Vagina (tissue), 2 donors: ENCODE data around the gene EHBP1. TPM values are rescaled to one million over a fixed set of nuclear protein-coding genes. Genes with fewer than 3 reads are reported as not detected.

Source experiments
- DNase-seq, 2 donors: peaks; one replicate each; pipeline ENCODE4 v3.0.0-alpha.2; 2017; ENCODE audit errors: extremely low spot score in 2 of 2
- H3K27ac ChIP-seq: fragments of 200-600 bp; sonication (generic); one replicate; pipeline ENCODE4 v1.5.1; 2019
- H3K27me3 ChIP-seq: fragments of 200-600 bp; sonication (generic); one replicate; pipeline ENCODE4 v1.5.1; 2019
- H3K36me3 ChIP-seq, 2 donors: fragments of 200-600 bp; sonication (generic); one replicate each; pipeline ENCODE4 v1.5.1; 2017 to 2019
- H3K4me1 ChIP-seq: fragments of 200-600 bp; sonication (generic); one replicate; pipeline ENCODE4 v1.5.1; 2019
- H3K4me3 ChIP-seq, 2 donors: fragments of 200-600 bp; sonication (generic); 1 replicate in 1 of 2; 2 replicates in 1 of 2; pipeline ENCODE4 v1.5.1; 2016 to 2019
- H3K9me3 ChIP-seq: fragments of 200-600 bp; sonication (generic); one replicate; pipeline ENCODE4 v1.5.1; 2019
- POLR2A ChIP-seq, 2 donors: fragments of 450-650 bp; IDR thresholded peaks; one replicate each; pipeline ENCODE4 v1.6.1; 2017; ENCODE audit warnings: antibody characterized with exemption in 2 of 2, mild to moderate bottlenecking in 2 of 2, moderate library complexity in 2 of 2
- POLR2AphosphoS5 ChIP-seq, 2 donors: sonication (generic); formaldehyde crosslinking; IDR thresholded peaks; one replicate each; pipeline ENCODE4 v1.9.0; 2017; ENCODE audit warnings: antibody characterized with exemption in 2 of 2, mild to moderate bottlenecking in 2 of 2, low read depth in 1 of 2; ENCODE audit not compliant: insufficient read depth in 1 of 2
- intact Hi-C: fragments of 100-400 bp; cut with DNase I; formaldehyde crosslinking; loops from one replicate; pipeline ENCODE4 v1.15.1; 2023
- total RNA-seq: library from RNA; depleted of rRNA; stranded (reverse); fragments of >200 nt; gene quantifications from one replicate; pipeline ENCODE4 v1.2.3, GENCODE V29; 2016
- TF ChIP-seq, protein P1 (sequence below), 3 experiments: fragments of 450-650 bp in 2 of 3; fragments of 200-600 bp in 1 of 3; sonication (generic) in 1 of 3; IDR thresholded peaks; one replicate each; pipeline ENCODE4 v1.5.1; 2017 to 2019; ENCODE audit warnings: antibody characterized with exemption in 3 of 3, mild to moderate bottlenecking in 2 of 3, moderate library complexity in 2 of 3

EHBP1 gene
- total RNA-seq, 1 donor from 2014 or later: 97.7 TPM

DNA sequence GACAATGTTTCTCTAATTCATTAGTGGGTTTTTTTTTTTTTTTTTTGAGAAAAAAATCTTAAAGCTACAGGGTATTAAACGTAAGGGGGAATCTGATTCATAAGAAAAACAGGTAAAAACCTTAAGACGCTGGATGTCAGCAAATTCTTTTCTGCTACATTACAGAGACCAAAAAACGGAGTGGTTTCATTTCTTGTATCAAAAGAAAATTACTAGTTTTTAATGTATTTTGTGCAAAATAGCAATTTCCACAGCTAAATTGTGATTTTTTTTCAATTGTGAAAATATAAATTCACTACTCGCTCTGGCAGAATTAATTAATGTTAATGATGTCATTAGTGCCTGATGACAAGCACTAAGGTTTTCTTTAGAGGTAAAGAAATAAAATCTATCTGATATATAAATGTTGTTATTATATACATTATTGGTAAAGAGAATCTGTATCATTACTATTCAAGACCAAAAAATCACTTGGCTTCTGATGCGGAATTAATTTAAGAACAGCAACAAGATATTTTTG is 355.0 kb downstream of the EHBP1 start:
- intact Hi-C loops: no loop called here
- no peak for DNase-seq
- peaks cover 37% of the 10 kb centered on the region for H3K4me1 ChIP-seq
- H3K36me3 ChIP-seq: no peaks in the 10 kb centered on the region
- no peaks in the 10 kb centered on the region for H3K9me3 ChIP-seq
- peaks cover 12% of the 10 kb centered on the region for H3K27me3 ChIP-seq
- H3K4me3 ChIP-seq: no peak overlapping the region
- H3K27ac ChIP-seq: no peak overlapping the region
- TF ChIP-seq, protein P1, sequence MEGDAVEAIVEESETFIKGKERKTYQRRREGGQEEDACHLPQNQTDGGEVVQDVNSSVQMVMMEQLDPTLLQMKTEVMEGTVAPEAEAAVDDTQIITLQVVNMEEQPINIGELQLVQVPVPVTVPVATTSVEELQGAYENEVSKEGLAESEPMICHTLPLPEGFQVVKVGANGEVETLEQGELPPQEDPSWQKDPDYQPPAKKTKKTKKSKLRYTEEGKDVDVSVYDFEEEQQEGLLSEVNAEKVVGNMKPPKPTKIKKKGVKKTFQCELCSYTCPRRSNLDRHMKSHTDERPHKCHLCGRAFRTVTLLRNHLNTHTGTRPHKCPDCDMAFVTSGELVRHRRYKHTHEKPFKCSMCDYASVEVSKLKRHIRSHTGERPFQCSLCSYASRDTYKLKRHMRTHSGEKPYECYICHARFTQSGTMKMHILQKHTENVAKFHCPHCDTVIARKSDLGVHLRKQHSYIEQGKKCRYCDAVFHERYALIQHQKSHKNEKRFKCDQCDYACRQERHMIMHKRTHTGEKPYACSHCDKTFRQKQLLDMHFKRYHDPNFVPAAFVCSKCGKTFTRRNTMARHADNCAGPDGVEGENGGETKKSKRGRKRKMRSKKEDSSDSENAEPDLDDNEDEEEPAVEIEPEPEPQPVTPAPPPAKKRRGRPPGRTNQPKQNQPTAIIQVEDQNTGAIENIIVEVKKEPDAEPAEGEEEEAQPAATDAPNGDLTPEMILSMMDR (IDR thresholded peaks at IDR 0.05): no peak
- TF ChIP-seq POLR2A (IDR thresholded peaks at IDR 0.05) (no peak), POLR2AphosphoS5 (IDR thresholded peaks at IDR 0.05; ENCODE audit: insufficient read depth in 1 of 2, low read depth in 1 of 2) (no peak)

DNA sequence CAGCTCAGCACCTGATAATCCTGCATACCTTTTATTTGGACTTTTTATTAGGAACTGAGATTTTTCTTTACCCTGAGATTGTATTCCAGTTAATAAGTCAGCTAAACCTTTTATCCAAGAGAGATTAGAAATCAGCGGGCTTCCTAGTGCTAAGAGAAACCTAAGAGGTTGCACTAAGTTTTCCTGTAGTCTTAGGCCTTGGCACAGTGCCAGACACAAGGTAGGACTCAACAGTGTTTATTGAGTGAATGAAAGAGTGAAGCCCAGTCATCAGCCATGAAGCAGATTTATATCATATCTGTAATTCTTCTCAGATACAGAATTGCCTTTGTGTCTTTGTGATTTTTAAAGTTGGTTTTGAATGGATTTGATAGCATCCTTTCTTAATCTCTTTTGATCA is 358.7 kb downstream of the EHBP1 start:
- Histone ChIP-seq H3K36me3 (no peaks in the 10 kb centered on the region), H3K27ac (no peak overlapping the region), H3K4me3 (no peak overlapping the region), H3K9me3 (no peaks in the 10 kb centered on the region), H3K4me1 (peaks cover 7% of the 10 kb centered on the region), H3K27me3 (peaks cover under 1% of the 10 kb centered on the region)
- DNase-seq: no peak
- intact Hi-C loops: no loop called here
- TF ChIP-seq POLR2A (IDR thresholded peaks at IDR 0.05): no peak
- TF ChIP-seq, protein P1 (IDR thresholded peaks at IDR 0.05): no peak
- TF ChIP-seq POLR2AphosphoS5 (IDR thresholded peaks at IDR 0.05; ENCODE audit: insufficient read depth in 1 of 2, low read depth in 1 of 2): no peak

DNA sequence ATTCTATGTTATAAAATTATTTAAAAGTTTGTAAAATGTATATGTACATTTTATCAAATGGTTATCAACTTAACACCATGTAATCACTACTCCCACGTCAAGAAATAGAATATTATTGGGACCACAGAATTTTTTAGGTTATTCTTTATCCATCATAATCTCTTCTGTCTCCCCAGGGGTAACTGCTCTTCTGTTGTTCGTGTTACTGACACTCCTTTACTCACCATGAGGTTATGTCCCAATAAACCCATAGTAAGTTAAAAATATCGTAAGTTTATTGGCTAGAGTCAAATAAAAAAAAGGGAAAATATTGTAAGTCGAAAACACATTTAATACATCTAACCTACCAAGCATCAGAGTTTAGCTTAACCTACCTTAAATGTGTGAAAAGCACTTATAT is 359.1 kb downstream of the EHBP1 start:
- Histone ChIP-seq H3K27me3 (no peaks in the 10 kb centered on the region), H3K9me3 (no peaks in the 10 kb centered on the region), H3K4me1 (peaks cover 2% of the 10 kb centered on the region), H3K36me3 (no peaks in the 10 kb centered on the region), H3K4me3 (no peak overlapping the region), H3K27ac (no peak overlapping the region)
- TF ChIP-seq, protein P1 (IDR thresholded peaks at IDR 0.05): no peak
- no peak for TF ChIP-seq POLR2AphosphoS5 (IDR thresholded peaks at IDR 0.05; ENCODE audit: insufficient read depth in 1 of 2, low read depth in 1 of 2)
- no peak for TF ChIP-seq POLR2A (IDR thresholded peaks at IDR 0.05)
- no peak for DNase-seq
- intact Hi-C loops: no loop called here

DNA sequence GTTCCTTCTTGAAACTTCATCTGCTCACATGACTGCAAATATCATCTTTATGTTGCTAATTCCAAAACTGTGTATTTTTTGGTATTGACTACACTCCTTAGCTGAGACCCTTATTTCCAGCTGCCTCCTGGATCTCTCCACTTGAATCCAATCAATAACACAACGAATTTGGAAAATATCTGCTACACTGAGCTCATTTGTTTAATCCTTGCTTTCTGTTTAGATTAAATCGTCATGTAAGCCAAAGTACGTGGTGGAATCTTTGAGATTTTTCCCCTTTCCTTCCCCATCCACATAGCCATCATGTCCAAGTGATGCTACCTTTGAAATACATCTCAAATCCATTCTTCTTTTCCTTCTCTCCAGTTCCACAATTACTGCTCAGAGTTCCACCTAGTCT is 360.8 kb downstream of the EHBP1 start:
- no peaks in the 10 kb centered on the region for H3K36me3 ChIP-seq
- no peaks in the 10 kb centered on the region for H3K27me3 ChIP-seq
- intact Hi-C loops: no loop called here
- no peaks in the 10 kb centered on the region for H3K9me3 ChIP-seq
- TF ChIP-seq POLR2AphosphoS5 (IDR thresholded peaks at IDR 0.05; ENCODE audit: insufficient read depth in 1 of 2, low read depth in 1 of 2) (no peak), POLR2A (IDR thresholded peaks at IDR 0.05) (no peak)
- TF ChIP-seq, protein P1 (IDR thresholded peaks at IDR 0.05): no peak
- no peak for DNase-seq
- H3K4me3 ChIP-seq: no peak overlapping the region
- no peaks in the 10 kb centered on the region for H3K4me1 ChIP-seq
- H3K27ac ChIP-seq: no peak overlapping the region

DNA sequence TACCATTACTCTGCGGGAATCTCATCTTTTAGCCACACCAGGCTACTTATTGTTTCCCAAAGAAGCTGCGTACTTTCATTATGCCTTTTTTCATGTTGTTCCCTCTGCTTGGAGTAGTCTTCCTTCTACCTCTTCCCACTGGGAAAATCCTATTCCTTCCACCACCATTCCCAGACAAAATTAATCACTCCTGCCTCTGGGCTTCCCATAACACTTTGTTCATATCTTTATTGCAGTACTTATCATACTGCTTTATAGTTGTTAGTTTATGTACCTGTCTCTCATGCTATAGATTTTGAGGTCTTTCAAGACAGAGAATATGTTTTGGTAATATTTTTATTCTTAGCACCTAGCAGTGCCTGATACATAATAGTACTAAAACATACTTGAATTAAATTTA is 361.3 kb downstream of the EHBP1 start:
- H3K36me3 ChIP-seq: no peaks in the 10 kb centered on the region
- DNase-seq: no peak
- H3K27ac ChIP-seq: no peak overlapping the region
- H3K4me1 ChIP-seq: no peaks in the 10 kb centered on the region
- H3K4me3 ChIP-seq: no peak overlapping the region
- H3K9me3 ChIP-seq: no peaks in the 10 kb centered on the region
- intact Hi-C loops: no loop called here
- no peaks in the 10 kb centered on the region for H3K27me3 ChIP-seq
- no peak for TF ChIP-seq POLR2A (IDR thresholded peaks at IDR 0.05)
- TF ChIP-seq, protein P1 (IDR thresholded peaks at IDR 0.05): no peak
- TF ChIP-seq POLR2AphosphoS5 (IDR thresholded peaks at IDR 0.05; ENCODE audit: insufficient read depth in 1 of 2, low read depth in 1 of 2): no peak
